ENCODE data around the gene CFAP58.

GRCh38 chr10:104449391-104449790 lies 95.8 kb downstream of the CFAP58 start:
- TF ChIP-seq POLR2A (IDR thresholded peaks at IDR 0.05; ENCODE audit: low read depth, low read length) (no peak), TAF1 (IDR thresholded peaks at IDR 0.05; ENCODE audit: borderline replicate concordance, low read depth, low read length) (no peak), POLR2AphosphoS5 (IDR thresholded peaks at IDR 0.05; ENCODE audit: low read depth, low read length) (no peak)

All from GM12892 (cell line).